Ovary (tissue), 9 donors: ENCODE results near the gene CFAP54. TPM values are rescaled to one million over a fixed set of nuclear protein-coding genes. Genes with fewer than 3 reads are reported as not detected.

ENCODE experiments used
- DNase-seq, 5 donors: peaks; one replicate each; pipeline ENCODE4 v3.0.0-alpha.2; 2019 to 2020
- H3K27ac ChIP-seq, 2 donors: fragments of 200-600 bp; one replicate each; pipeline versions ENCODE4 v1.5.1 to v1.8.0; 2019 to 2022
- H3K27me3 ChIP-seq: fragments of 200-600 bp; one replicate; pipeline ENCODE4 v1.8.0; 2022
- H3K36me3 ChIP-seq: fragments of 200-600 bp; sonication (generic); one replicate; pipeline ENCODE4 v1.5.1; 2019
- H3K4me1 ChIP-seq: one replicate; pipeline ENCODE4 v1.8.1; 2013; ENCODE audit warnings: mild to moderate bottlenecking, moderate library complexity; ENCODE audit not compliant: insufficient read depth
- H3K4me3 ChIP-seq: fragments of 200-600 bp; sonication (generic); one replicate; pipeline ENCODE4 v1.5.1; 2017
- H3K9me3 ChIP-seq, 2 donors: fragments of 200-600 bp in 1 of 2; sonication (generic) in 1 of 2; one replicate each; pipeline versions ENCODE4 v1.5.1 to v1.8.1; 2013 to 2019; ENCODE audit warnings: mild to moderate bottlenecking in 1 of 2, moderate library complexity in 1 of 2
- EP300 ChIP-seq: sonication (generic); formaldehyde crosslinking; IDR thresholded peaks from one replicate; pipeline ENCODE4 v1.6.1; 2017; ENCODE audit warnings: antibody characterized with exemption
- POLR2A ChIP-seq: fragments of 450-650 bp; IDR thresholded peaks from one replicate; pipeline ENCODE4 v1.6.1; 2017; ENCODE audit warnings: antibody characterized with exemption, mild to moderate bottlenecking, moderate library complexity
- WGBS, 3 donors: extraction: QIAGEN DNeasy Blood & Tissue Kit in 1 of 3; methylation state at CpG; one replicate each; pipeline versions ENCODE4 v1.1.5 to v1.1.7; 2013 to 2017; 5-methylcytosine and 5-hydroxymethylcytosine counted together
- intact Hi-C, 4 donors: fragments of 100-400 bp; cut with DNase I; formaldehyde crosslinking; loops; one replicate each; pipeline versions ENCODE4 v1.11.0 to v1.15.1; 2022 to 2023
- polyA plus RNA-seq, 2 donors: library from polyadenylated mRNA; stranded (reverse); fragments of 200-250 nt in 1 of 2; fragments of 350-450 nt in 1 of 2; fragmentation: Illumina TruSeq in 1 of 2; extraction: RNeasy Lipid Tissue Mini Kit (QIAGEN cat#74804) in 1 of 2; gene quantifications; one replicate each; pipeline ENCODE4 v1.2.3, GENCODE V29; 2013 to 2014
- total RNA-seq, 7 donors: library from RNA; depleted of rRNA in 2 of 7; stranded (reverse); fragments of >200 nt in 2 of 7; fragmentation: NEBNext Ultra II Directional in 3 of 7; extraction: Animal tissue kit (Norgen Biotek cat#: 25700) in 3 of 7; gene quantifications; one replicate each; pipeline versions ENCODE4 v1.1.0 to v1.2.4, GENCODE V29; 2016 to 2023
- TF ChIP-seq, protein P1 (sequence below), 3 donors: fragments of 450-650 bp in 2 of 3; fragments of 200-600 bp in 1 of 3; IDR thresholded peaks; one replicate each; pipeline versions ENCODE4 v1.5.1 to v1.8.0; 2016 to 2022; ENCODE audit warnings: antibody characterized with exemption in 3 of 3, mild to moderate bottlenecking in 1 of 3
- donor health status: DM: no; HTN: no; CAD: no; lungs with moderate emphysema.
- donor health status: DM: no; HTN: no; CAD: no.
- donor health status: Bipolar disorder and iron deficiency.
- donor health status: DM: yes; HTN: yes; CAD: no.
- donor health status: DM: no; HTN: no; CAD: no.
- donor health status: DM: yes; HTN: yes; CAD: no.

Gene CFAP54
- total and polyA plus RNA-seq, 9 donors: 0.15 to 29.8 (median 1.7) TPM

DNA sequence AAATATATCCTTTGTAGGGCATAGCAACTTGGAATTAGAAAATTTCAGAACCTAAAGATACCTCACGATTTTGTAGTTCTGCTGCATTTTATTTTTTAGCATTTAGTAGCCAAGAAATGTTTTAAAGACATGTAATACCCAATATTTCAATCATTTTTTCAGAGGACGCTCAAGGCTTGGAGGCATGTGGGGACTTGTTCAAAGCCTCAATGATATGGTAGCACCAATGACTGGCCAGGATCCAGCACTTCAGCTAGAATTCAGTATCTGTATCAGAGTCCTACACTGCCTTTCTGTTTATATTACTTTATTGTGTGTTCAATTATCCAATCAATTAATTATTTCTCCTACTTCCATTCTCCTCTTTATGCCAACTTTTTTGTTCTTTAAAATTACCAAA lies 262.8 kb downstream of the CFAP54 start:
- intact Hi-C loops: no loop called here
- no peak for DNase-seq
- no peak overlapping the region for H3K27ac ChIP-seq
- TF ChIP-seq, protein P1, sequence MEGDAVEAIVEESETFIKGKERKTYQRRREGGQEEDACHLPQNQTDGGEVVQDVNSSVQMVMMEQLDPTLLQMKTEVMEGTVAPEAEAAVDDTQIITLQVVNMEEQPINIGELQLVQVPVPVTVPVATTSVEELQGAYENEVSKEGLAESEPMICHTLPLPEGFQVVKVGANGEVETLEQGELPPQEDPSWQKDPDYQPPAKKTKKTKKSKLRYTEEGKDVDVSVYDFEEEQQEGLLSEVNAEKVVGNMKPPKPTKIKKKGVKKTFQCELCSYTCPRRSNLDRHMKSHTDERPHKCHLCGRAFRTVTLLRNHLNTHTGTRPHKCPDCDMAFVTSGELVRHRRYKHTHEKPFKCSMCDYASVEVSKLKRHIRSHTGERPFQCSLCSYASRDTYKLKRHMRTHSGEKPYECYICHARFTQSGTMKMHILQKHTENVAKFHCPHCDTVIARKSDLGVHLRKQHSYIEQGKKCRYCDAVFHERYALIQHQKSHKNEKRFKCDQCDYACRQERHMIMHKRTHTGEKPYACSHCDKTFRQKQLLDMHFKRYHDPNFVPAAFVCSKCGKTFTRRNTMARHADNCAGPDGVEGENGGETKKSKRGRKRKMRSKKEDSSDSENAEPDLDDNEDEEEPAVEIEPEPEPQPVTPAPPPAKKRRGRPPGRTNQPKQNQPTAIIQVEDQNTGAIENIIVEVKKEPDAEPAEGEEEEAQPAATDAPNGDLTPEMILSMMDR (IDR thresholded peaks at IDR 0.05): no peak
- TF ChIP-seq POLR2A: no peak
- no peak for TF ChIP-seq EP300
- H3K4me1 ChIP-seq: no peaks in the 10 kb centered on the region
- no peak overlapping the region for H3K4me3 ChIP-seq
- H3K27me3 ChIP-seq: no peaks in the 10 kb centered on the region
- 44 to 89% (median 88%) methylated on average over 2 of the region's 2 CpGs for WGBS, 3 donors
- H3K9me3 ChIP-seq: no peaks in the 10 kb centered on the region
- H3K36me3 ChIP-seq: no peaks in the 10 kb centered on the region

GRCh38 chr12:96766232-96766631 lies 276.9 kb downstream of the CFAP54 start:
- 81 to 88% (median 81%) methylated on average over 3 of the region's 3 CpGs for WGBS, 3 donors
- no peaks in the 10 kb centered on the region for H3K27me3 ChIP-seq
- no peak for TF ChIP-seq POLR2A
- TF ChIP-seq, protein P1 (IDR thresholded peaks at IDR 0.05): no peak
- TF ChIP-seq EP300: no peak
- DNase-seq: no peak
- no peaks in the 10 kb centered on the region for H3K36me3 ChIP-seq
- intact Hi-C loops: no loop called here
- H3K27ac ChIP-seq: no peak overlapping the region
- no peaks in the 10 kb centered on the region for H3K4me1 ChIP-seq
- no peaks in the 10 kb centered on the region for H3K9me3 ChIP-seq
- H3K4me3 ChIP-seq: no peak overlapping the region

- no peak for DNase-seq
- Histone ChIP-seq H3K27ac (no peak overlapping the region), H3K4me1 (no peaks in the 10 kb centered on the region), H3K4me3 (no peak overlapping the region), H3K27me3 (no peaks in the 10 kb centered on the region), H3K9me3 (no peaks in the 10 kb centered on the region), H3K36me3 (no peaks in the 10 kb centered on the region)
- intact Hi-C loops: no loop called here
- WGBS, 3 donors: 64 to 70% (median 64%) methylated on average over 7 of the region's 7 CpGs
- TF ChIP-seq POLR2A: no peak
- TF ChIP-seq, protein P1 (IDR thresholded peaks at IDR 0.05): no peak
- no peak for TF ChIP-seq EP300
These were observed 280.0 kb downstream of the CFAP54 start for GRCh38 chr12:96769400-96769799.

GRCh38 chr12:96770219-96771102 lies 281.1 kb downstream of the CFAP54 start:
- TF ChIP-seq, protein P1 (IDR thresholded peaks at IDR 0.05): no peak
- no peak for TF ChIP-seq EP300
- no peak for TF ChIP-seq POLR2A
- Histone ChIP-seq H3K27ac (no peak overlapping the region), H3K27me3 (no peaks in the 10 kb centered on the region), H3K4me1 (no peaks in the 10 kb centered on the region), H3K4me3 (no peak overlapping the region), H3K36me3 (no peaks in the 10 kb centered on the region), H3K9me3 (no peaks in the 10 kb centered on the region)
- intact Hi-C loops: no loop called here
- no peak for DNase-seq
- 50 to 55% (median 54%) methylated on average over 3 of the region's 3 CpGs for WGBS, 3 donors
